ELF-1 (cell line): ENCODE data around the gene AMBRA1.

Experiments used
- DNase-seq: peaks from one replicate; pipeline ENCODE4 v3.0.0-alpha.2; 2016; ENCODE audit warnings: low read depth, low spot score

The AMBRA1 gene

DNA sequence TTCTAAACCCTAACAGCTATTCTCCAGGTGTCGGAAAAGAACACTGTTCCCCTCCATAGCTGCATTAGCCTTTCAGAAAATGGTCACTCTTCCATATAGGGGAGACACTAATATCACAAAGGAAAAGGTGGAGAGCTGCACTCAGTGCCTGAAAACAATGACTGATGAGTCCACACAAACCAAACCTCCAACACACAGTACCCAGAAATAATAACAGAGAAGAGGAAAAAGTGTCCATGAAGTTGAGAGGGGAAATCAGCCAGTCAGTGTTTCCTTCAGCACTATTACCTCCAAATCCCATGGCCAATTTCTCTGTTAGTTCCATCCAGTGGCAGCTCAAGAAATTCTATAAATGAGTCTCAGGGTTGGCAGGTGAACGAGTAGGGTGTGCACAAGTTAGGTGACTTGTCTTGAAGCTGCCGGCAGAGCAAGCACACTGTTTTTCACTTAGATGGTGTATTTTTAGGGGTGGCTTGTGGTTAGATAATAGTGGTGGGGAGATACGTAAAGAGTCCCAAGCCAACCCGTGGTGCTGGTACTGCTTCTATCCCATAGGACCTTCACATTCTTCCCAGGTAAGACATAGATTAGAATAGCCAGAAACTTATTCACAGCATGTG, 117.8 kb downstream of the AMBRA1 start:
- no peak for DNase-seq

DNA sequence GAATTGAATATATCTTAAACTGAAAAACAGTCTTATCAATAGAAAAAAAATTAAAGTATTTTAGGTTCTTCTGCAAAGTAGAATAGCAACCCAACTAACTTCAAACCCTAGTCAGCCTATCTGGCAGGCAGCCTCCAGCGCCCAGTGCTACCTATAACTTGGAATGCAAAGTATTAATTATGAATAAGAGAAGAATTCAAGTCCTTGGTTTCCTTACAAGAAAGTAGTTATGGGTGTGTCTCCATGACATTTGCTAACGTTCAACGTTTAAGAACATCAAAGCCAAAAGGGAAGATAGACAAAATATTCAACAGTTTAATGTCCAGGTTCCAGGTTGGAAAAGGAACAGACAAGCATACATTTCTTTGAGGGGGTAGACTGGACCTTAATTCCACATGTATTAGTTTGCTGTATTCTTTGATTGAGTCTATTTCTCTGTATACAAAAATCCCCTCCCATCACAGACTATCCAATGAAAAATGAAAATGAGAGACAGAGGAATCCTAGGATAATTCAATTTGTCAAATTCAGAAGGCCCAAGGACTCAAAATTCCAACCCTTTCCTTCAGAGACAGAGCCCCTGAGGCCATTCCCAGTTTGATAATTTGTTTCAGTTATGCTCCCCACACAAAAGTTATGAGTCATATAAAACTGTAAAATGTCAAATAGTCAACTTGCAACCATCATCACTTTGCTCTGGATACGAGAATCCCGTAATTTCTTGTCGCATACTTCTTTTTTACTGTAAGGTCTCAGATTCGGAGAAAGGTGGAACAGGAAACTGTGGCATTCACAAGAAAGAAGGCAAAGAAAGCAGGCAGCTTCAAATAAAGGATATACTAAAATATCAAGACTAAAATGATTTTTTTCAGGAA, 118.5 kb downstream of the AMBRA1 start:
- DNase-seq: no peak

DNA sequence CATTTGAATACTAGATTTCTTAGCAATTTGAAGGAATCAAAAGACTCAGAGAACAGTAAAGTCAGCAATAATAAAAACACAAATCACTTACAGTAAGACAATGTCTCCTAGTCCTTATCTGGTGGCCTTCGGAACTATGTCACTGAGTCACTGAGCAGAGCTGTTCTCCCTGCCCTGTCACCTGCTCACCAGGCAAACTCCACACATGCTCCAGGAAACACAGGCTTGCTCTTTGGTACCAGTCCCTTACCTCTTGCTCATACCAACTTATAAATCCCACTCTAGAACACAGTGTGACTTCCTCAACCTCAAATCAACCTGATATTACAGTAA, 121.2 kb downstream of the AMBRA1 start:
- no peak for DNase-seq

DNA sequence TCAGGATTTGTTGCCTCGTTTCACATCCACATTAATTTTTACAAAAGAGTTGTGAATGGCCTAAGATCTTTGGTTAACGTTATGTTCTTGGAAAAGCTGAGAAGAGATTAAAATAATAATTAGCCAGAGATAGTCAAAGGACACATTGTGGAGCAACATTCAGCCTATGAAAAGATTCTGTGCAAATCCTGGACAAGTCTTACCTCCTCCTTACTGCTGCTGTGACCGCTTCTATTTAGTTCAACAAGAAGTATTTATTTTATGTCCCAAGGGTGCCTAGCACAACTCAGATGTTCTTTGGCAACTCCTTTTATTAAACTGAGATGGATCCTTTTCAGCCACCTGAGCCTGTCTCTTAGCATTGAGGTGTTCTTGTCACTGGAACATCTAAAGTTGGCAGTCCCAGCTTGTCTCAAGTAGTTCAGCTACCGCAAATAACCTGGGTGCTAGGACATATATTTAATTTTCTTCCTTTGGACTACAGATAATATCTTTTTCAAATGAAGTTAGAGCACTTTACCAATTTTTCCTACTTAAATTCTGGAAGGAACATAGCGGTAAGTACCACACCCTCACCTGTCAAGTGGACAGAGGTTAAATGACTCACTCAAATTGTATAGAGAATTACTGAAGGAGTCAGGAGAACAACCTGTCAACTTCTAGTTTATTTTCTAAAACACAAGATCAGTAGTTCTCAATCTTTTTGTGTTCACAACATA, 121.7 kb downstream of the AMBRA1 start:
- DNase-seq: no peak

DNA sequence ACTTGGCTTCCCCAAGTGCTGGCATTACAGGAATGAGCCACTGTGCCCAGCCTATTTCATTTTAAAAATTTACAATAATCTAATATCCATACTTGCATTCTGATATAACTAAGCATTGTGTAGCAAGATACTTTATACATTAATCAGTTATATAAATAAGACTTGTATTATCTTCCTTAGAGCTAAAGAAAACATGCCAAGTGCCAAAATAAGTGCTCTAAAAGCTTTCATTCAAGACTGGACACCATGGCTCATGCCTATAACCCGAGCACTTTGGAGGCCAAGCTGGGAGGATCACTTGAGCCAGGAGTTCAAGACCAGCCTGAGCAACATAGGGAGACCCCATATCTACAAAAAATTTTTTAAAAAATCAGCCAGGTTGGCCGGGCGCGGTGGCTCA, 123.9 kb downstream of the AMBRA1 start:
- DNase-seq: no peak

DNA sequence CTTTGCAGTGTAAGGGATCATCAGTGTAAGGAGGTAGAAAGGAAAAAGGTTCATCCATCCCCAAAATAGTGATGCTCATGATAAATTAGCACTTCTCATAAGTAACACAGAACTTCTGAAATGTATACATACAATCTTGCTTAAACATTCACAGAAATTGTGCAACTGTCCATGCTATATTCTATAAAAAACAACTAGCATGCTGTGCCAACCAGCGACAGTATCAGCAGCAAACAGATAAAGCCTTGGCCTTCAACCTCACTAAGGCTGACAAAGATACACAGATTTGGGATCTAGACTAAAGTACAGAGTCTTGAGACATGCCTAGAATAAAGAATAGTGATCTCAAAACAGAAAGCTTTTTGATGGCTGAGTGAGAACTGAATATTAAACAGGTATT, 128.1 kb downstream of the AMBRA1 start:
- DNase-seq: no peak

DNA sequence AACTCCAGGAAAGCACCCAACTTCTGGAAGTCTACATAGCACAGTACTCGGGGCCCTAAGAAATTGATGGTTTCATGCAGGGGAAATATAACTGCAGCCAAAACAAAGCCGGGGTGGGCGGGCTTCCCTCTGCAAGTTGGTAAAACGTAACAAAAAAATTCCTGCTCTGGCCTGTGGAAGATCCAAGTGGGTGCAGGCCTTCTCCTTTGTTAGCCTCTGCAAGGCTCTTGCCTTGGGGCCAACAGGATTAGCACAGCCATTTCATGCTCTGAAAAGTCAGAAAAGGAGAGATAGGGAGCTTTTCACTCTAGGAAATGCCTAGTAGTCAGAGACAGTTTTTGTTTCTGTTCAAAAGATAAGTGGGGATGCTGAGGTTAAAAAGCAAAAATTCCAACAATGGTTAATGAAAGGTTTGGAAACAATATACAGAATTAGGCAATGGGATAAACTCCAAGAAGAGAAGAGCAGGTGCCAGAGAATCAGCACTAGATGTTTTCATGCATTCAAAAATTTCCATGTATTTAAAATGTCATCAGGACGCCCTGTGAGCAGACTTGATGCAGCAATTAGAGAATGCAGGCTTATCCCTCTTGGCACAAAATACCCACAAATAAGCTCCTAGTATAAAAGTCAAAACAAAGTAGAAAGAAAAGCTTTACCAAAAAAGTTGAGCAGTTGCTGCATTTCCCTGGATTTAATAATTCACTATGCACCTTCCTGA, 130.0 kb downstream of the AMBRA1 start:
- DNase-seq: peak; percentile 72

DNA sequence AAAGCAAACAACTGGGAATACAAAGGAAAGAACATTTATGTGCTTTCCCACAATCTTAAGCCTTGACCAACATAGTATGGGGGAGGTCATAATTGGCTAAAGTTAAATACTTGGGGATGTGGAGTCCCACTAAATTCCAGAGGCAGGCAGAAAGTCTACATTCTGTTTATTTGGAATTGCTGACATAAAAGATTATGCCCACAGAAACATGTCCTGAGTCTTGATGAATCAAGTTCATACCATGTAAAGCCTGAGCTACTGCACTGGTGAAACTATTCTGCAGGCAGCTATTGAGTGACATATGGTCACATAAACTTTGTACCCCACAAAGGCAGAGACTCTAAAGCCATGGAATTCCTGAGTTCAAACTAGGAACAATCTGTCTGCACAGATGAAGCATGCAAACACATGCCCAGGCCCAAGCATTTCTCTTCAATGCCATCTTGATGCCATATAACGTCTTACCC, 132.3 kb downstream of the AMBRA1 start:
- DNase-seq: no peak

DNA sequence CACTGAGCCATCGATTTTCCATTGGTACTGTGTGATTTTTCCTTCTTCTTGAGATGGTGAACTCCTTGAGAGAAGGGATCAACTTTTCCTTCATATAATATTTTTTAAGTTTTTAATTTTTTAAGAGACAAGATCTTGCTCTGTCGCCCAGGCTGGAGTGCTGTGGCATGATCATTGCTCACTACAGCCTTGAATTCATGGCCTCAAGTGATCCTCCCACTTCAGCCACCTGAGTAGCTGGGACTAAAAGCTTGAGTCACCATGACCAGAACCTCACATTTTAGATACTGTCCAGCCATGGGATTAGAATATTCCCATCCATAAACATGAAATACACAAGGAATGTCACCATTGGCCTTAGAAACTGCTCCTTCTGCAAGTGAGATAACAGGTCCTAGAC, 135.3 kb downstream of the AMBRA1 start:
- no peak for DNase-seq

DNA sequence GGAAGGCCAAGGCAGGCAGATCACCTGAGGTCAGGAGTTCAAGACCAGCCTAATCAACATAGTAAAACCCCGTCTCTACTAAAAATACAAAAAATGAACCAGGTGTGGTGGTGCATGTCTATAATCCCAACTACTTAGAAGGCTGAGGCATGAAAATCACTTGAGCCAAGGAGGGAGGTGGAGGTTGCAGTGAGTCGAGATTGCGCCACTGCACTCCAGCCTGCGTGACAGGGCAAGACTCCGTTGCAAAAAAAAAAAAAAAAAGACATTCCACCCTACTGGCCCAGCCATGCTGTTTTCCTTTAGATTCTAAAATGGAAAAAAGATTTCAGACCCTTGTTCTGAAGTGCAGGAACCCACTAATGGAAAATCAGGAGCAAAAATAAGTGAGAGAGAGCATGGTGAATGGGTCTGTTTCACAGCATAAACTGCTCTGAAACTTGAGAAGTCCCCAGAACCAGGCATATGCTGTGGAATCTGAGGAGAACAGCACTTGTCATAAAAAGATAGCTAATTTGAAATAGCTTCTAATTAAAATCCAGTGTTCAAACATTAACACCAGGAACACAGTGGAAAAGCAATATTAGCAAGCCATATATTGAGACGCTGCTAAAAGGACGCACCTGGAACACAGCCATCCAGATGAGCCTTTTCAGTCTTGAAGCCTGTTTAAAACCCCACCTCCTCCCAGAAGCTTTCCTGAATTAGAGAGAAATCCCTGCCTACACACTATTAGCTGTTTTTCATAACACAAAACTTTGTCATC, 136.0 kb downstream of the AMBRA1 start:
- DNase-seq: no peak

DNA sequence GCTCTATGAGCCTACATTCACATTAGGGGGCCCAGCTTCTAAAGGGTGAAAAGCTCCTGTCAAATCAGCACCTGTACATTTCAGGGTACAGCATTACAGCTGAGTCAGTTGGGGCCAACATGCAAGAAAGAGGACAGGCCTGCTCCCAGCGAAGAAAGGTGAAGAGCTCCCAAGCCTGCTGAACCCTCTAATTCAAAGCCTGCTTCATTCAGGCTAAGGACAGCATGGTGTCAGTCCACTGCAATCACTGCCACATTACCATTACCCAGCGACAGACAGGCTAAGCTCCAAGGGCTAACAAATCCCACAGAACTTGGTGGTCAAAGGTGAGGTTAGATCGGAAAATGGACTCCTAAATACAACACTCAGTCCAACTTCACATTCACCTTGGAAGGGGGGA, 136.8 kb downstream of the AMBRA1 start:
- DNase-seq: no peak

DNA sequence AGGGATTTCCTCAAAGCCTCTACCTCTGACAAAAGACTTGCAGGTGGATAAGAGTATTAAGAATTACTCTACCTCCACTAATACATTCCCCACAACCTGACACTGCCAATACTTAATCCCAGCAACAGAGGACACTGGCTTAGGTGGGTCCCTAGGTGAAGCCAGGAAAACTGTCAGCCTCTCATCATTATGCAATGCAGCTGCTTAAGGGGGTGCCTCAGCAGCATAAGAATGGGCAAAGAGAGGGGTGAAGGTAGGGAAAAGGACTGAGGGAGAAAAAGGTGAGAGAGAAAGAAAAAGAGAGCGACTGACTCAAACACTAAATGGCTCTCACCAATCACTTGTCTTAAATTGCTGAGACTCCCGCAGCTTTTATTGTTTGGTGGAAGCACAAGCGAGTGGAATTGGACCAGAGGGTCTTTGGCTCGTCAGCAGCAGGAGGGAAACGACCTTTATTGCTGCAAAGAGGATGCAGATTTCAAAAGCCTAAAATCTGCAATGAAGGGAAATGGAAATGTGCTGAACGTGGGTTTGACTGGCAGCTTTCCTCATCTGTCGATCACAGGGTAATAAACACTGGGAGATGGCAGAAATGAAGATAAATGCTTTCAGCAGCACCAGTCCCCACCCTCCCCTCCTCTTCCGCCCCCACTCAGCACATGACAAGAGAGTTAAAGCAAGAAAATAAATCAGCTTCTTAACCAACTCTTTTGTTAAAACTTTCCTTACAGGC, 137.4 kb downstream of the AMBRA1 start:
- no peak for DNase-seq

DNA sequence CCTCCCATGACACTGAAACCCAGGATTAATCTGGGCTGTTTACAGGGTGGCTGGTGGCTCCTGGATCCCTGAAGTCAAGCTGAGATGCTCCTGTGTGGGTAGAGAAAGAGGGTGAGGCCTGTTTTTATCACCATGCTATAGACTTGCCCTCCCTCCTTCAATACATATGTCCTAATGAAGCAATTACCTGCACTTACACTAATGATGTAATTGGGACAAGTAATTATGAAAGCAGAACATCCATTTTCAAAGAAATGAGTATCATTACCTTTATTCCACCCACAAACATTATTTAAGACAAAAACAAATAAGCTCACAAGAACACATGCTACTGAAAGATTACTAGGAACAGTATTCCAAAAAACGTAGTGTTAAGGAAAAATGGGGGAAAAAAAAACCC, 138.0 kb downstream of the AMBRA1 start:
- no peak for DNase-seq

DNA sequence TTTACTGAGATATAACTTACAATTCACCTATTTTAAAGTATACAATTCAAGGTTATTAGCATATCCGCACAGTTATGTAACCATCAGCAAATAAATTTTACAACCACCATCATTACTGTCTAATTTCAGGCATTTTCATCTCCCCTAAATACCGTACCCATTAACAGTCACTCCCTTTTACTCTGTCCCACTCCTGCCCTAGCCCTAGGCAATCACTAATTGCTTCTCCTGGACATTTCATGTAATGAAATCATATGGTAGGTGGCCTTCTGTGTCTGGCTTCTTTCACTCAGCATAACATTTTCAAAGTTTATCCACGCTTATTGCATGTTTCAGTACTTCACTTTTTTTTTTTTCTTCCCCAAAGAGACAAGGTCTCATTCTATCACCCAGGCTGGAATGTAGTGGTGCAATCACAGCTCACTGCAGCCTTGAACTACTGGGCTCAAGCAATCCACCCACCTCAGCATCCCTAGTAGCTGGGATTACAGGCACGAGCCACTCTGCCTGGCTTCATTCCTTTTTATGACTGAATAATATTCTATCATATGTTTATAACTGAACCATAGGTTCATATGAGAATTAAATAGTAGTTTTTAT, 140.8 kb downstream of the AMBRA1 start:
- no peak for DNase-seq

DNA sequence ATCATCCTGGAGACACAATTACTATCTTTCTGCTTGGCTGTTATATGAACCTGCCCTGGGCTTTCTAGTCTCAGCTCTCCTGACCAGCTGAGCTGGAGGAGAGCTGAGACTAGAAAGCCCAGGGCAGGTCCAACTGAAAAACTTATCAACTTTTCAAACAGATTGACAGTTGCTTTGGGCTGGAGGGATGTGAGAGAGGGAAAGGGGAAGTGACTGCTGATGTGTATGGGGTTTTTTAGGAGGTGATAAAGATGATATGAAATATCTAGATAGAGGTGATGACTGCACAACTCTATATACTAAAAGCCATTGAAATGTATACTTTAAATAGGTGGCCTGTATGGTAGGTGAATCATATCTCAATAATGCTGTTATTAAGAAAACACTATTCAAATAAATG, 142.1 kb downstream of the AMBRA1 start:
- DNase-seq: no peak

DNA sequence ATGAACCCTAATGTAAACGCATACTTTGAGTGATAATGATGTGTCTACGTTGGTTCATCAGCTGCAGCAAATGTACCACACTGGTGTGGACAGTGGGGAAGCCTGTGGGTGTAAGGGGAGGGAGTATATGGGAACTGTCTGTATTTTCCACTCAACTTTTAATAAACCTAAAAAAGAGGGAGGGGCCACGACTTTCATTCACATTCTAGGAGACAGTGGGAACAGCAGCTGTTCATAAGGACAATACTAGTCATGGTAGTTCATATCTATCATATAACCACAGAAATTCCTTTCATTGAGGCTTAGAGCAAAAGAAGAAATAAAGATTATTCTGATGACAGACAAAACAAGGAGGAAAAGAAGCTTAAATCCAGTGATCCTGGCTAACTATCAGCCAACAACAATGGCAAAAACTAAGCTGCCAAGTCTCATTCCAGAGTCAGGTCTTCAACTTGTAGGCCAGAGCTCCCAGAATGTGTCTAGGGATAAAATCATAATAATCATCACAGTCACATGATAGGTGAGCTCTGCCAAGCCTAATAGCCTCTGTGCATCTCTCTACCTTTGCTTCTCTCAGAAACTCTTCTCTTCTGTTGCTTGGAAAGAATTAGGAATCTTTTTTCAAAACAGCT, 142.9 kb downstream of the AMBRA1 start:
- DNase-seq: no peak

DNA sequence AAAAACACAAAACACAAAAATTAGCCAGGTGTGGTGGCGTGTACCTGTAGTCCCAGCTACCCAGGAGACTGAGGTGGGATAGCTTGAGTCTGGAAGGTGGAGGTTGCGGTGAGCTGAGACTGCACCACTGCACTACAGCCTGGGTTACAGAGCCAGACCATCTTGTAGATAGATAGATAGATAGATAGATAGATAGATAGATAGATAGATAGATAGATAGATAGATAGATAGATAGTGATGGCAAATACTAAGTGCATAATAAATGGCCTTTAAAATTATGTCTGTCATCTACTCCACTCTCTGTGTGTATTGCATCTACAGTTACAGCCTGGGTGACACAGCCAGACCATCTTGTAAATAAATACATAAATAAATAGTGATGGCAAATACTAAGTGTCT, 146.3 kb downstream of the AMBRA1 start:
- no peak for DNase-seq

DNA sequence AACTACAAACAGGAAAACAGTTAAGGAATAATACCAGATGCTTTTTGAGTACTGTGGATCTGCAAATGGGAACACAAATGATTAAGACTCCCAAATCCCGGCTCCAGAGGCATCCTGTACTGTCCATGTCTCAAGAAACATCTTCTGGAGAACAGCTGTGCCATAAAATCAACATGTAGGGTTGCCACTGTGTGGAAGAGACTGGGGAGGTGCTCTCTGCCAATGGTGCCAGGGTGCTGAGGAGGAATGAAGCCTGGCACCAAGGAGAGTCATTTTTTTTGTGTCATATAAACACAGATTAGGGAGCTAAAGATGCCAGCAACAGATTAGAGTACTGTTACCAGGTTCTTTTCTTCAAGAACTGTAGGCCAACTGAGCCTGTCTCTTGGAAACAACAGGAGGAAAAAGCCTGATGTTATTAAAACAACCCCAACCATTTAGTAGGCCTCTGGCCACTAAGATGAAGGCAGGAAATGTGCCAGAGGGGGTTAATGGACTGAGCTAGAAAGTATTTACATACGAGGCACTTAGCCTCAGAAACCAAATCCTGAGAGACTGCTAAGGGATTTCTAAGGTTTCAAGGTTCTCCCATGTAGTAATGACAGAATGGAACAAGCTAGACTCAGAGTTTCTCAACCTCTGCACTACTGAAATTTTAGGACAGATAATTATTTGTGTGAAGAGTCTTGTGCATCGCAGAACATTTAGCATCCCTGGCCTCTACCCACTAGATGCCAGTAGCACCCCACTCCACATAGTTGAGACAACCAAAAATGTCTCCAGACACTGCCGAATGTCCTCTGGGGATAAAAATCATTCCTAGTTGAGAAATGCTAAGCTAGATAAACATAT, 147.7 kb downstream of the AMBRA1 start:
- no peak for DNase-seq
